T-helper 1 cell treated with Interleukin-12 subunit alpha and Interleukin-12 subunit beta and Interleukin-4 antibody, amounts not matched to agents 30 μg/mL and 1 μg/mL, for 36 hours (primary cell): ENCODE data around the gene DUSP28.

Experiments used
- H3K27ac Mint-ChIP-seq: one replicate; pipeline ENCODE4 v1.8.0; 2021; ENCODE audit warnings: mild to moderate bottlenecking, mixed read lengths
- H3K27me3 Mint-ChIP-seq: one replicate; pipeline ENCODE4 v1.8.0; 2021; ENCODE audit warnings: low read depth, mixed read lengths
- H3K36me3 Mint-ChIP-seq: one replicate; pipeline ENCODE4 v1.8.0; 2021; ENCODE audit warnings: low read depth, mixed read lengths
- H3K4me1 Mint-ChIP-seq: one replicate; pipeline ENCODE4 v1.8.0; 2021; ENCODE audit warnings: low read depth, mixed read lengths
- H3K4me3 Mint-ChIP-seq: one replicate; pipeline ENCODE4 v1.8.0; 2021; ENCODE audit warnings: mild to moderate bottlenecking, moderate library complexity, mixed read lengths
- H3K9me3 Mint-ChIP-seq: one replicate; pipeline ENCODE4 v1.8.0; 2021; ENCODE audit warnings: mixed read lengths

The DUSP28 gene

DNA sequence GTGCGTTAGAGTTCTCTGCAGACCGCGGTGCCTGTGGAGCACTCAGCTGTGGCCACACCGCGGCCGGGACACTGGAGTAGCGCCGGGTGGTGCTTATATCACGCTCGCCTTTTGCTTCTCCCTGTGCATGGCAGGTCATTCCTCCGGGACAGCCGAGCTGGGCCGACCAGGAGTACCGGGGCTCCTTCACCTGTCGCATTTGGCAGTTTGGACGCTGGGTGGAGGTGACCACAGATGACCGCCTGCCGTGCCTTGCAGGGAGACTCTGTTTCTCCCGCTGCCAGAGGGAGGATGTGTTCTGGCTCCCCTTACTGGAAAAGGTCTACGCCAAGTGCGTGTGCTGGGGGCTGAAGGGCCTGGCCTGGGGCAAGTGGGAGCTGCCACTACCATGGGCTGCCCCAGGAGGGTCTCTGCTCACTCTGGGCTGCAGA is 30.5 kb downstream of the DUSP28 start:
- H3K9me3 Mint-ChIP-seq, result no peaks in the 10 kb centered on the region
- H3K4me3 Mint-ChIP-seq, result no peak overlapping the region
- H3K4me1 Mint-ChIP-seq, result peaks cover 18% of the 10 kb centered on the region
- H3K27ac Mint-ChIP-seq, result no peak overlapping the region
- peaks cover 12% of the 10 kb centered on the region for H3K36me3 Mint-ChIP-seq
- no peaks in the 10 kb centered on the region for H3K27me3 Mint-ChIP-seq

GRCh38 chr2:240591226-240591625 is 31.1 kb downstream of the DUSP28 start:
- no peak overlapping the region for H3K27ac Mint-ChIP-seq
- H3K4me1 Mint-ChIP-seq, result peaks cover 18% of the 10 kb centered on the region
- no peaks in the 10 kb centered on the region for H3K9me3 Mint-ChIP-seq
- no peaks in the 10 kb centered on the region for H3K27me3 Mint-ChIP-seq
- peaks cover 12% of the 10 kb centered on the region for H3K36me3 Mint-ChIP-seq
- H3K4me3 Mint-ChIP-seq, result no peak overlapping the region

GRCh38 chr2:240591784-240592183 is 31.6 kb downstream of the DUSP28 start:
- Mint-ChIP-seq H3K4me1 (peaks cover 18% of the 10 kb centered on the region), H3K27ac (peak overlapping the region; percentile 75), H3K27me3 (no peaks in the 10 kb centered on the region), H3K4me3 (no peak overlapping the region), H3K9me3 (no peaks in the 10 kb centered on the region), H3K36me3 (peaks cover 12% of the 10 kb centered on the region)

GRCh38 chr2:240593026-240593702 is 33.0 kb downstream of the DUSP28 start:
- Mint-ChIP-seq H3K36me3 (peaks cover 10% of the 10 kb centered on the region), H3K4me3 (no peak overlapping the region), H3K27me3 (no peaks in the 10 kb centered on the region), H3K9me3 (no peaks in the 10 kb centered on the region), H3K4me1 (peaks cover 11% of the 10 kb centered on the region), H3K27ac (no peak overlapping the region)

- H3K36me3 Mint-ChIP-seq, result peaks cover 5% of the 10 kb centered on the region
- peaks cover 3% of the 10 kb centered on the region for H3K4me1 Mint-ChIP-seq
- no peaks in the 10 kb centered on the region for H3K27me3 Mint-ChIP-seq
- H3K4me3 Mint-ChIP-seq, result no peak overlapping the region
- no peaks in the 10 kb centered on the region for H3K9me3 Mint-ChIP-seq
- H3K27ac Mint-ChIP-seq, result no peak overlapping the region
Measured at GRCh38 chr2:240593703-240594451, 33.7 kb downstream of the DUSP28 start.

- Mint-ChIP-seq H3K4me1 (no peaks in the 10 kb centered on the region), H3K36me3 (peaks cover 6% of the 10 kb centered on the region), H3K9me3 (no peaks in the 10 kb centered on the region), H3K4me3 (no peak overlapping the region), H3K27me3 (no peaks in the 10 kb centered on the region), H3K27ac (no peak overlapping the region)
Measured at GRCh38 chr2:240594511-240595380, 34.6 kb downstream of the DUSP28 start.

GRCh38 chr2:240595381-240596079 is 35.4 kb downstream of the DUSP28 start:
- Mint-ChIP-seq H3K4me1 (no peaks in the 10 kb centered on the region), H3K4me3 (no peak overlapping the region), H3K27ac (peak overlapping the region; percentile 15), H3K36me3 (peaks cover 6% of the 10 kb centered on the region), H3K9me3 (no peaks in the 10 kb centered on the region), H3K27me3 (no peaks in the 10 kb centered on the region)

GRCh38 chr2:240596080-240596460 is 35.9 kb downstream of the DUSP28 start:
- Mint-ChIP-seq H3K36me3 (peaks cover 4% of the 10 kb centered on the region), H3K27me3 (no peaks in the 10 kb centered on the region), H3K9me3 (no peaks in the 10 kb centered on the region), H3K4me3 (no peak overlapping the region), H3K27ac (no peak overlapping the region), H3K4me1 (no peaks in the 10 kb centered on the region)

DNA sequence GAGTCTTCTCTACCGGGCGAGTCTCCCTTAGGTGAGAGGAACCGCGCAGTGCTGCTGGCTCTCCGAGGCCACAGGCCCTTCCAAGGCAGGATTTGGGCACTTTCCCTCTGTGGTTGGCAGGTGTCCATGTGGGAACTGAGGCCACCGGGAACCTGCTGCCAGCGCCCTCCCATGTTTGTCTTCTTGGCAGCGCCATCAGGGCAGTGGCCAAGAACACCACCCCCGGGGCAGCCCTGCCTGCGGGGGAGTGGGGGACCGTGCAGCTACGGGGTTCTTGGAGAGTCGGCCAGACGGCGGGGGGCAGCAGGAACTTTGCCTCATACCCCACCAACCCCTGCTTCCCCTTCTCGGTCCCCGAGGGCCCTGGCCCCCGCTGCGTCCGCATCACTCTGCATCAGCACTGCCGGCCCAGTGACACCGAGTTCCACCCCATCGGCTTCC is 36.4 kb downstream of the DUSP28 start:
- no peak overlapping the region for H3K4me3 Mint-ChIP-seq
- peaks cover 2% of the 10 kb centered on the region for H3K36me3 Mint-ChIP-seq

DNA sequence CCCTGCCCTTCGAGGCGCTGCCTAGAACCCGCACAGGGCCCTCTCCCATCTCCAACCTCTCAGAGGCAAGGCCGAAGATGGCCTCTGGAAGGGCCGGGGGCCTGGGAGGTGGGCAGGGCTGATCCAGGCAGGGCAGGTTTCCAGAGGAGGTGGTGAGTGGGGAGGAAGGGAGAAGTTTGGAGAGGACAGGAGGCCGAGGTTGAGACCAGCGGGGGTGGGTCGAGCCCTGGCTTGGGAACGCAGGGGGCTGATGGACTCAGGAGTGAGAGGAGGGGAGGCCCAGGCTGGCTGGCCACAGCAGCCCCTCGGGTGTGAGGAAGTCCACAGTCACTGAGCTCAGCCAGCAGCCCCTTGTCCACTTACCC is 36.9 kb downstream of the DUSP28 start:
- Mint-ChIP-seq H3K27me3 (no peaks in the 10 kb centered on the region), H3K27ac (no peak overlapping the region), H3K4me1 (no peaks in the 10 kb centered on the region), H3K9me3 (no peaks in the 10 kb centered on the region), H3K4me3 (no peak overlapping the region), H3K36me3 (peaks cover 1% of the 10 kb centered on the region)

More for the DNA sequence above, 36.4 kb downstream of the DUSP28 start:
- no peak overlapping the region for H3K27ac Mint-ChIP-seq
- no peaks in the 10 kb centered on the region for H3K27me3 Mint-ChIP-seq
- H3K9me3 Mint-ChIP-seq, result no peaks in the 10 kb centered on the region
- H3K4me1 Mint-ChIP-seq, result no peaks in the 10 kb centered on the region

DNA sequence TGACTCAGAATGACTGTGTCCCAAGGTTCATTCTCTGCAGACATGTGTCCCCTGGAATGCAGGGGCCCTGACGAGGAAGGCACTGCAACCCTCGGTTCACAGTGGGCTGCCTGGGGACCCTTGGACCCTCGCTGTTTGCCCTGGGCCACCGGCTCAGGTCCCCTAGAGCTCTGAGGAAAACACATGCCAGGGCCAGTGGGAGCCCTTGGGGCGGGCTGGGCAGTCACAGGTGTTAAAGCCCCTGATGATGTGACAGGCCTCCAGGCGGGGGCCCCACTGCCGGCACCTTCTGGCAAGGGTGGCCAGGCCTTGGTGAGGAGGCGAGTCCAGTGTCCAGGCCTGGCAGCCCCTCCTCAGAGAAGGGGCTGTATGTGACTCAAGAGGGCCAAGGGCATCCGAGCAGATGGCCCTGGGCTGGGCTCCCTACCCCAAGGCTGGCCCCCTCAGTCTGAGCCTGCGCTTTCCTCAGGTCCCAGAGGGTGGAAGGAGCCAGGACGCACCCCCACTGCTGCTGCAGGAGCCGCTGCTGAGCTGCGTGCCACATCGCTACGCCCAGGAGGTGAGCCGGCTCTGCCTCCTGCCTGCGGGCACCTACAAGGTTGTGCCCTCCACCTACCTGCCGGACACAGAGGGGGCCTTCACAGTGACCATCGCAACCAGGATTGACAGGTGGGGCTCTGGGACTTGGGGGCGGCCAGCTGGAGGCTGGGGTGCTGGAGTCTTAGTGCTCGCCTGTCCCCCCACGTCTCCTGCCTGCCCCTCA is 37.4 kb downstream of the DUSP28 start:
- Mint-ChIP-seq H3K36me3 (peaks cover 1% of the 10 kb centered on the region), H3K4me1 (no peaks in the 10 kb centered on the region), H3K27me3 (no peaks in the 10 kb centered on the region), H3K9me3 (no peaks in the 10 kb centered on the region), H3K27ac (no peak overlapping the region), H3K4me3 (no peak overlapping the region)

GRCh38 chr2:240598311-240598911 is 38.3 kb downstream of the DUSP28 start:
- Mint-ChIP-seq H3K4me3 (no peak overlapping the region), H3K27ac (no peak overlapping the region), H3K27me3 (no peaks in the 10 kb centered on the region), H3K4me1 (no peaks in the 10 kb centered on the region), H3K9me3 (no peaks in the 10 kb centered on the region), H3K36me3 (peaks cover 1% of the 10 kb centered on the region)

- H3K36me3 Mint-ChIP-seq, result peaks cover 1% of the 10 kb centered on the region
- no peaks in the 10 kb centered on the region for H3K4me1 Mint-ChIP-seq
Measured at GRCh38 chr2:240599141-240599583, 39.0 kb downstream of the DUSP28 start.

More at GRCh38 chr2:240599141-240599583, 39.0 kb downstream of the DUSP28 start:
- no peaks in the 10 kb centered on the region for H3K9me3 Mint-ChIP-seq
- no peaks in the 10 kb centered on the region for H3K27me3 Mint-ChIP-seq
- no peak overlapping the region for H3K4me3 Mint-ChIP-seq
- no peak overlapping the region for H3K27ac Mint-ChIP-seq
